Subcutaneous adipose tissue (tissue), 4 donors: ENCODE measurements around the gene CPSF4. TPM values are rescaled to one million over a fixed set of nuclear protein-coding genes. Genes with fewer than 3 reads are reported as not detected.

ENCODE experiments used
- CTCF ChIP-seq: fragments of 450-650 bp; IDR thresholded peaks from one replicate; pipeline ENCODE4 v1.5.1; 2016; ENCODE audit warnings: low read depth, mild to moderate bottlenecking, control low read depth, antibody characterized with exemption, moderate library complexity
- total RNA-seq, 4 donors: library from RNA; depleted of rRNA; stranded (reverse); fragments of >200 nt; gene quantifications; one replicate each; pipeline ENCODE4 v1.1.0, GENCODE V29; 2016

The CPSF4 gene
- total RNA-seq, 4 donors from 2014 or later = 23.2 to 60.7 (median 26.6) TPM

GRCh38 chr7:99446096-99446495 is 7.4 kb downstream of the CPSF4 start:
- no peak for TF ChIP-seq CTCF

- no peak for TF ChIP-seq CTCF
These were observed 9.2 kb downstream of the CPSF4 start for GRCh38 chr7:99447943-99448342.

- TF ChIP-seq CTCF = no peak
These were observed 10.1 kb downstream of the CPSF4 start for GRCh38 chr7:99448855-99449254.

GRCh38 chr7:99449326-99449725 is 10.6 kb downstream of the CPSF4 start:
- TF ChIP-seq CTCF = no peak

- no peak for TF ChIP-seq CTCF
These were observed 13.2 kb downstream of the CPSF4 start for GRCh38 chr7:99451936-99452335.

- TF ChIP-seq CTCF = no peak
These were observed 13.8 kb downstream of the CPSF4 start for GRCh38 chr7:99452541-99452940.

GRCh38 chr7:99453105-99453504 is 14.4 kb downstream of the CPSF4 start:
- no peak for TF ChIP-seq CTCF
